ENCODE results near the gene ZNF311.

The ZNF311 gene

DNA sequence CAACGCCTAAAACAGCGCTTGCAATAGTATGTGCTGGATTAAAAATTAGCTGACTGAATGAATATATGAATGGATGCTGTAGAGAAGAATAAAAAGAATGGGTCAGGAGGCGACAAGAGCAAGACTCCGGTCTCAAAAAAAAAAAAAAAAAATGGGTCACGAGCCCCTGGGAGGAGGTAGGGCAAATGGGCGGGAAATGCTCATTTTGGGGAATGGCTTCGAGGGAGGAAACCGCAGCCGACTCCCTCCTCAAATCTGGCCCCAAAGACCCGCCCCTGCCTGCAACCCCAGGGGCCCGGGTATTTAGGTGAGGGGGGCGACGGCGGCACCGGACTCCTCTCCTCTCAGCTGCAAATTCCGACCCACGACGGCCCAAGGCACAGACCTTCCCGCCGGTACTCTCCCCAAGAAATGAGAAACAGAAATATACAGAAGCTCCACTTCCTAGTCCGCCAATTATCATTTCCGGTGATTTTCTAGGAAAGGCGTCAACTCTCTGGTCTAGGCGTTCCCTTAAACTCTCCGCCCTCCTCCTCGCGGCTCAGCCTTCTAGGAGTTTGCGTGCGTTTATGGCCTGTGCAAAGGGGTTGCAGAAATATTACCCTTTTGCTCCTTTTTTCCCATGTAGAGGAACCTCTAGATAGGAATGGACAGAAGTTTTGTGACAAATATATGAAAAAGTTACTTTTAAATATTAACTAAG lies at the start of gene ZNF311:
Gene ZNF311, minus strand, starts transcription at position 133 of the 703 bp plus-strand sequence. CDS start 1,361 bp downstream, outside the sequence.
- TF ChIP-seq, protein P1, sequence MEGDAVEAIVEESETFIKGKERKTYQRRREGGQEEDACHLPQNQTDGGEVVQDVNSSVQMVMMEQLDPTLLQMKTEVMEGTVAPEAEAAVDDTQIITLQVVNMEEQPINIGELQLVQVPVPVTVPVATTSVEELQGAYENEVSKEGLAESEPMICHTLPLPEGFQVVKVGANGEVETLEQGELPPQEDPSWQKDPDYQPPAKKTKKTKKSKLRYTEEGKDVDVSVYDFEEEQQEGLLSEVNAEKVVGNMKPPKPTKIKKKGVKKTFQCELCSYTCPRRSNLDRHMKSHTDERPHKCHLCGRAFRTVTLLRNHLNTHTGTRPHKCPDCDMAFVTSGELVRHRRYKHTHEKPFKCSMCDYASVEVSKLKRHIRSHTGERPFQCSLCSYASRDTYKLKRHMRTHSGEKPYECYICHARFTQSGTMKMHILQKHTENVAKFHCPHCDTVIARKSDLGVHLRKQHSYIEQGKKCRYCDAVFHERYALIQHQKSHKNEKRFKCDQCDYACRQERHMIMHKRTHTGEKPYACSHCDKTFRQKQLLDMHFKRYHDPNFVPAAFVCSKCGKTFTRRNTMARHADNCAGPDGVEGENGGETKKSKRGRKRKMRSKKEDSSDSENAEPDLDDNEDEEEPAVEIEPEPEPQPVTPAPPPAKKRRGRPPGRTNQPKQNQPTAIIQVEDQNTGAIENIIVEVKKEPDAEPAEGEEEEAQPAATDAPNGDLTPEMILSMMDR (IDR thresholded peaks at IDR 0.05; ENCODE audit: borderline replicate concordance, control extremely low read depth, extremely low read depth, insufficient read depth, missing control alignments), result no peak
- in situ Hi-C loops (cut with MboI; ENCODE audit: low sequenced_read_pairs, unreplicated experiment), result no loop called here
- no peak for DNase-seq (ENCODE audit: low spot score)

DNA sequence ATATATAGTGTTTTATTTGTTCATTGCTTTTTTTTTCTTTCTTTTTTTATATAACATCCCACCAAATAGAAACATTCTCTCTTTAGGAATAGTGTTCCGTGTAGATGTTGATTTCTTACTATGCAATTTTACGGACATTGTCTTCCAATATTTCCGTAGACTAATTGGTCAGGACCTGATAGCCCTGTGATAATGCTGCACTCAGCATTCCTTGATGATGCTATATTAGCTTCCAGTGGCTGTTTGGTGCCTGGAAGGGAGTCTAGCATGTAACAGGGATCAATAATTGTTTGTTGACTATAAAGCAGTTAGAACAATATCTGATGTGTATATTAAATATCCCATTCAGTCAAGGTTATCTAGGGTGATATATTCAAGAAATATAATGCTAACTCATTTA lies 46.6 kb upstream of the ZNF311 start:
- in situ Hi-C loops (cut with MboI; ENCODE audit: low sequenced_read_pairs, unreplicated experiment), result no loop called here
- TF ChIP-seq, protein P1 (IDR thresholded peaks at IDR 0.05; ENCODE audit: borderline replicate concordance, control extremely low read depth, extremely low read depth, insufficient read depth, missing control alignments), result no peak
- DNase-seq (ENCODE audit: low spot score), result no peak

GRCh38 chr6:29045075-29045474 lies 40.0 kb upstream of the ZNF311 start, which contains the start of gene OR2W1:
OR2W1 (minus strand) TSS chr6:29045175; CDS start chr6:29045175, 0 bp downstream.
- in situ Hi-C loops (cut with MboI; ENCODE audit: low sequenced_read_pairs, unreplicated experiment), result no loop called here
- DNase-seq (ENCODE audit: low spot score), result no peak
- TF ChIP-seq, protein P1 (IDR thresholded peaks at IDR 0.05; ENCODE audit: borderline replicate concordance, control extremely low read depth, extremely low read depth, insufficient read depth, missing control alignments), result no peak

- in situ Hi-C loops (cut with MboI; ENCODE audit: low sequenced_read_pairs, unreplicated experiment), result no loop called here
- TF ChIP-seq, protein P1 (IDR thresholded peaks at IDR 0.05; ENCODE audit: borderline replicate concordance, control extremely low read depth, extremely low read depth, insufficient read depth, missing control alignments), result no peak
- no peak for DNase-seq (ENCODE audit: low spot score)
Measured at GRCh38 chr6:29035951-29036350, 30.8 kb upstream of the ZNF311 start.

DNA sequence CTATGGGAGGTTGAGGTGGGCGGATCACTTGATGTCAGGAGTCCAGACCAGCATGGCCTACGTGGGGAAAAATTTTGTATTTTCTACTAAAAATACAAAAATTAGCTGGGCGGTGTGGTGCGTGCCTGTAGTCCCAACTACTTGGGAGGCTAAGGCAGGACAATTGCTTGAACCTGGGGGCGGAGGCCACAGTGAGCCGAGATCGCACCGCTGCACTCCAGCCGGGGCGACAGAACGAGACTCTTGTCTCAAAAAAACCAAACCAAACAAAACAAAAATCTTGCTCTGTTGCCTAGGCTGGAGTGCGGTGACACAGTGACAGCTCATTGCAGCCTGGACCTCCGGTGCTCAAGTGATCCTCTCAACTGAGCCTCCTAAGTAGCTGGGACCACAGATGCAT lies 23.7 kb upstream of the ZNF311 start:
- DNase-seq (ENCODE audit: low spot score), result no peak
- TF ChIP-seq, protein P1 (IDR thresholded peaks at IDR 0.05; ENCODE audit: borderline replicate concordance, control extremely low read depth, extremely low read depth, insufficient read depth, missing control alignments), result no peak
- in situ Hi-C loops (cut with MboI; ENCODE audit: low sequenced_read_pairs, unreplicated experiment), result no loop called here

DNA sequence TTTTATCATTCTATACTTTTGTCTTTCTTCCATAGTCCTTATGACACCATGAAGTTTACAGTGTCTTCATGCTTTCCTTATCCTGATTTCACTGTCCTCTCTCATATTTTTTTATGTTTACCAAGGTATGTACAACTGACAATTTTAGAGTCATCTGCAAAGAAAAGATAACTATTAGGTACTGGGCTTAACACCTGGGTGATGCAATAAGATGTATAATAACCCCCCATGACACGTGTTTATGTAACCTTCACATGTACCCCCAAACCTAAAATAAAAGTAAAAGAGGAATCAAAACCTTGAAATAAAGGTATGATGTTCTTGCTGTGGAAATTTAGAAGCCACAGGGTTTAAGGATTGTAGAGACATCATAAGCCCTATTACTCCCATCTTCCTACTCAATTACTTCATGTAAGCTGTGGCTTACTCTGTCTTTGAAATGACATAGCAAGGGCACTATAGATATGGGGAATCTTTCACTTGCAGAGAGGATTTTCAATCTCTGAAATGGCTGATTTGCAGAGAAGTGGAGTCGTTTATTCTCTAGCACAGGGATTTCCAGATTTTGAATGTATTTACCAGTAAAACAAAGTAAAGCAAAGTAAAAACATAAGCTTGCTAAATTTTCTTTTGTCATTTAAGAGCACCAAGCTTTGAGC lies 20.9 kb upstream of the ZNF311 start:
- in situ Hi-C loops (cut with MboI; ENCODE audit: low sequenced_read_pairs, unreplicated experiment), result no loop called here
- no peak for DNase-seq (ENCODE audit: low spot score)
- TF ChIP-seq, protein P1 (IDR thresholded peaks at IDR 0.05; ENCODE audit: borderline replicate concordance, control extremely low read depth, extremely low read depth, insufficient read depth, missing control alignments), result no peak
